HG02870 (cell line): ENCODE data around the gene SLC19A1.
"Not testable (repeated sequence)": the region's sequence is repeated elsewhere in the genome, so short reads cannot be mapped to it uniquely, and the experiment has no call there.

Source experiments
- ATAC-seq: cut with Tn5 transposase; IDR thresholded peaks from one replicate; pipeline ENCODE4 v1.9.1; 2021; ENCODE audit warnings: mild to moderate bottlenecking, moderate library complexity; ENCODE audit not compliant: unreplicated experiment

The SLC19A1 gene

GRCh38 chr21:45533846-45534635 is 8.2 kb downstream of the SLC19A1 start:
- no peak for ATAC-seq

- no peak for ATAC-seq
Measured at GRCh38 chr21:45533361-45533845, 8.8 kb downstream of the SLC19A1 start.

GRCh38 chr21:45532826-45533360 is 9.3 kb downstream of the SLC19A1 start:
- no peak for ATAC-seq

GRCh38 chr21:45531393-45532215 is 10.6 kb downstream of the SLC19A1 start:
- no peak for ATAC-seq

GRCh38 chr21:45531114-45531392 is 11.2 kb downstream of the SLC19A1 start:
- not testable (repeated sequence) for ATAC-seq

GRCh38 chr21:45530423-45531113 is 11.7 kb downstream of the SLC19A1 start:
- ATAC-seq, result no peak

GRCh38 chr21:45529785-45530422 is 12.3 kb downstream of the SLC19A1 start:
- ATAC-seq, result no peak

GRCh38 chr21:45528981-45529784 is 13.1 kb downstream of the SLC19A1 start:
- no peak for ATAC-seq

GRCh38 chr21:45528028-45528705 is 14.1 kb downstream of the SLC19A1 start:
- no peak for ATAC-seq

GRCh38 chr21:45527151-45527999 is 14.9 kb downstream of the SLC19A1 start:
- not testable (repeated sequence) for ATAC-seq

- no peak for ATAC-seq
Measured at GRCh38 chr21:45525910-45526306, 16.3 kb downstream of the SLC19A1 start.

GRCh38 chr21:45525153-45525909 is 16.9 kb downstream of the SLC19A1 start:
- no peak for ATAC-seq

- ATAC-seq, result no peak
Measured at GRCh38 chr21:45524756-45525152, 17.5 kb downstream of the SLC19A1 start.

- no peak for ATAC-seq
Measured at GRCh38 chr21:45523411-45524101, 18.7 kb downstream of the SLC19A1 start.

GRCh38 chr21:45522986-45523385 is 19.3 kb downstream of the SLC19A1 start:
- ATAC-seq, result no peak

GRCh38 chr21:45522381-45522780 is 19.9 kb downstream of the SLC19A1 start:
- ATAC-seq, result no peak

GRCh38 chr21:45521241-45521640 is 21.0 kb downstream of the SLC19A1 start:
- no peak for ATAC-seq
